ENCODE results near the gene GRAMD4. TPM values are rescaled to one million over a fixed set of nuclear protein-coding genes. Genes with fewer than 3 reads are reported as not detected.

The GRAMD4 gene
- total RNA-seq, 1 donor from 2014 or later: 77.6 TPM

- Histone ChIP-seq H3K27ac (replicated peaks) (no peak overlapping the region), H3K27me3 (ENCODE audit: low read depth) (no peaks in the 10 kb centered on the region), H3K36me3 (peaks cover 97% of the 10 kb centered on the region), H3K9me3 (replicated peaks) (no peaks in the 10 kb centered on the region), H3K4me1 (peaks cover 16% of the 10 kb centered on the region), H3K4me3 (no peak overlapping the region)
- DNase-seq: no peak
- TF ChIP-seq CTCF (IDR thresholded peaks at IDR 0.05; ENCODE audit: borderline replicate concordance): no peak
- intact Hi-C loops (cut with micrococcal nuclease): no loop called here
These were observed 83.8 kb downstream of the GRAMD4 start for GRCh38 chr22:46703996-46704370.

DNA sequence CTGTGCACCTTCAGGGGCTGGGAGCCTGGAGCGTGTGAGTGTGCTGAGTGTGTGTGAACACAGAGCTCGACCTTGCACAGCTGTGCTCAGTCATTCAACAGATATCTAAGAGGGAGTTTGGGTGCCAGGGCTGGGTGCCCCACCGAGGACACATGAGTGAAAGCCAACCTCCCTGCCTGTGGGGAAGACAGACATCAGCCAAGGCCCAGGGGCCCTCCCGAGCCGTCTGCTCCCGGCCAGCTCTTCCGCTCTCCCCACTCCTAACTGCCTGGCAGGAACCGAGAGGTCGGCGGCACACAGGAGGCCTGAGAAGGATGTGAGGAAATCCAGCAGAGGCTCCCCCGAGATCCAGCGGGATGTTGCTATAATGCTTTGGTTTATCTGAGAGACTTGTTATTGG is 85.9 kb downstream of the GRAMD4 start:
- Histone ChIP-seq H3K36me3 (peaks cover 97% of the 10 kb centered on the region), H3K27ac (replicated peaks) (peak overlapping the region; percentile 15), H3K4me1 (peaks cover 16% of the 10 kb centered on the region), H3K27me3 (ENCODE audit: low read depth) (no peaks in the 10 kb centered on the region), H3K4me3 (no peak overlapping the region), H3K9me3 (replicated peaks) (no peaks in the 10 kb centered on the region)
- DNase-seq: no peak
- TF ChIP-seq CTCF (IDR thresholded peaks at IDR 0.05; ENCODE audit: borderline replicate concordance): no peak
- intact Hi-C loops (cut with micrococcal nuclease): no loop called here

DNA sequence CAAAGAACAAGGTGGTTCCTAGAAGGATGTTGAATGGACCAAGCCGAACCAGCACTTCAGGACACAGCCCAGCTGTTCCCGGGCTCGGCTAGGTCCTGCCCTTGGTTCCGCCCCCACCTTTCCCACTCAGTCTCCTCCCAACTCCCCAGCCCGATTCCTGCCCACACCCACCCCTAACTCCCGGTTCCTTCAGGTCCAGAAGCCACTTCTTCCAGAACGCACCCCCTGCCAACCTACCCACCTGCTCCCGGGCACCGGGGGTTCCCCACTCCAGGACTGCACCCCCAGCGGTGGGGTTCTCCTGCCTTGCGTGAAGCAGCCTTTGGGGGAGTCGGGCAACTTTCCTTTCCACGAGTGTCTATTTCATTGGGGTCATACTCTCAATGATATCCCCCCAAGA is 87.1 kb downstream of the GRAMD4 start:
- intact Hi-C loops (cut with micrococcal nuclease): no loop called here
- TF ChIP-seq CTCF (IDR thresholded peaks at IDR 0.05; ENCODE audit: borderline replicate concordance): no peak
- Histone ChIP-seq H3K36me3 (peaks cover 100% of the 10 kb centered on the region), H3K4me3 (no peak overlapping the region), H3K27me3 (ENCODE audit: low read depth) (no peaks in the 10 kb centered on the region), H3K4me1 (peaks cover 16% of the 10 kb centered on the region), H3K27ac (replicated peaks) (no peak overlapping the region), H3K9me3 (replicated peaks) (no peaks in the 10 kb centered on the region)
- DNase-seq: no peak

- Histone ChIP-seq H3K4me1 (peaks cover 16% of the 10 kb centered on the region), H3K27me3 (ENCODE audit: low read depth) (no peaks in the 10 kb centered on the region), H3K36me3 (peaks cover 96% of the 10 kb centered on the region), H3K4me3 (no peak overlapping the region), H3K27ac (replicated peaks) (no peak overlapping the region), H3K9me3 (replicated peaks) (no peaks in the 10 kb centered on the region)
- DNase-seq: no peak
- TF ChIP-seq CTCF (IDR thresholded peaks at IDR 0.05; ENCODE audit: borderline replicate concordance): no peak
- intact Hi-C loops (cut with micrococcal nuclease): no loop called here
These were observed 87.8 kb downstream of the GRAMD4 start for GRCh38 chr22:46707827-46708570.

GRCh38 chr22:46708766-46709330 is 88.7 kb downstream of the GRAMD4 start:
- intact Hi-C loops (cut with micrococcal nuclease): no loop called here
- Histone ChIP-seq H3K4me1 (peaks cover 22% of the 10 kb centered on the region), H3K36me3 (peaks cover 91% of the 10 kb centered on the region), H3K27ac (replicated peaks) (no peak overlapping the region), H3K4me3 (no peak overlapping the region), H3K27me3 (ENCODE audit: low read depth) (no peaks in the 10 kb centered on the region), H3K9me3 (replicated peaks) (no peaks in the 10 kb centered on the region)
- no peak for DNase-seq
- TF ChIP-seq CTCF (IDR thresholded peaks at IDR 0.05; ENCODE audit: borderline replicate concordance): no peak
